Measurements from ENCODE around the gene LEF1. TPM values are rescaled to one million over a fixed set of nuclear protein-coding genes. Genes with fewer than 3 reads are reported as not detected.

Gene LEF1
- total RNA-seq, 1 donor from 2014 or later, result 1.7 TPM

- Mint-ChIP-seq H3K36me3 (ENCODE audit: unreplicated experiment) (no peaks in the 10 kb centered on the region), H3K4me3 (ENCODE audit: unreplicated experiment) (no peak overlapping the region), H3K4me1 (ENCODE audit: unreplicated experiment) (no peaks in the 10 kb centered on the region), H3K27ac (ENCODE audit: unreplicated experiment) (no peak overlapping the region), H3K9me3 (ENCODE audit: unreplicated experiment) (no peaks in the 10 kb centered on the region), H3K27me3 (ENCODE audit: unreplicated experiment) (peaks cover 20% of the 10 kb centered on the region)
- TF ChIP-seq, protein P1, sequence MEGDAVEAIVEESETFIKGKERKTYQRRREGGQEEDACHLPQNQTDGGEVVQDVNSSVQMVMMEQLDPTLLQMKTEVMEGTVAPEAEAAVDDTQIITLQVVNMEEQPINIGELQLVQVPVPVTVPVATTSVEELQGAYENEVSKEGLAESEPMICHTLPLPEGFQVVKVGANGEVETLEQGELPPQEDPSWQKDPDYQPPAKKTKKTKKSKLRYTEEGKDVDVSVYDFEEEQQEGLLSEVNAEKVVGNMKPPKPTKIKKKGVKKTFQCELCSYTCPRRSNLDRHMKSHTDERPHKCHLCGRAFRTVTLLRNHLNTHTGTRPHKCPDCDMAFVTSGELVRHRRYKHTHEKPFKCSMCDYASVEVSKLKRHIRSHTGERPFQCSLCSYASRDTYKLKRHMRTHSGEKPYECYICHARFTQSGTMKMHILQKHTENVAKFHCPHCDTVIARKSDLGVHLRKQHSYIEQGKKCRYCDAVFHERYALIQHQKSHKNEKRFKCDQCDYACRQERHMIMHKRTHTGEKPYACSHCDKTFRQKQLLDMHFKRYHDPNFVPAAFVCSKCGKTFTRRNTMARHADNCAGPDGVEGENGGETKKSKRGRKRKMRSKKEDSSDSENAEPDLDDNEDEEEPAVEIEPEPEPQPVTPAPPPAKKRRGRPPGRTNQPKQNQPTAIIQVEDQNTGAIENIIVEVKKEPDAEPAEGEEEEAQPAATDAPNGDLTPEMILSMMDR (IDR thresholded peaks at IDR 0.05), result no peak
- no peak for DNase-seq (ENCODE audit: extremely low spot score, unreplicated experiment)
Measured at GRCh38 chr4:108201774-108202173, 33.0 kb upstream of the LEF1 start.

GRCh38 chr4:108199881-108200280, 31.1 kb upstream of the LEF1 start:
- Mint-ChIP-seq H3K36me3 (ENCODE audit: unreplicated experiment) (no peaks in the 10 kb centered on the region), H3K4me1 (ENCODE audit: unreplicated experiment) (no peaks in the 10 kb centered on the region), H3K27me3 (ENCODE audit: unreplicated experiment) (peaks cover 12% of the 10 kb centered on the region), H3K27ac (ENCODE audit: unreplicated experiment) (no peak overlapping the region), H3K4me3 (ENCODE audit: unreplicated experiment) (no peak overlapping the region), H3K9me3 (ENCODE audit: unreplicated experiment) (no peaks in the 10 kb centered on the region)
- TF ChIP-seq, protein P1 (IDR thresholded peaks at IDR 0.05), result no peak
- DNase-seq (ENCODE audit: extremely low spot score, unreplicated experiment), result no peak

- H3K9me3 Mint-ChIP-seq (ENCODE audit: unreplicated experiment), result no peaks in the 10 kb centered on the region
- H3K27ac Mint-ChIP-seq (ENCODE audit: unreplicated experiment), result no peak overlapping the region
- H3K27me3 Mint-ChIP-seq (ENCODE audit: unreplicated experiment), result peaks cover 7% of the 10 kb centered on the region
- TF ChIP-seq, protein P1 (IDR thresholded peaks at IDR 0.05), result no peak
- H3K36me3 Mint-ChIP-seq (ENCODE audit: unreplicated experiment), result no peaks in the 10 kb centered on the region
- H3K4me1 Mint-ChIP-seq (ENCODE audit: unreplicated experiment), result peaks cover 16% of the 10 kb centered on the region
- DNase-seq (ENCODE audit: extremely low spot score, unreplicated experiment), result no peak
- no peak overlapping the region for H3K4me3 Mint-ChIP-seq (ENCODE audit: unreplicated experiment)
Measured at GRCh38 chr4:108193886-108194672, 25.3 kb upstream of the LEF1 start.

DNA sequence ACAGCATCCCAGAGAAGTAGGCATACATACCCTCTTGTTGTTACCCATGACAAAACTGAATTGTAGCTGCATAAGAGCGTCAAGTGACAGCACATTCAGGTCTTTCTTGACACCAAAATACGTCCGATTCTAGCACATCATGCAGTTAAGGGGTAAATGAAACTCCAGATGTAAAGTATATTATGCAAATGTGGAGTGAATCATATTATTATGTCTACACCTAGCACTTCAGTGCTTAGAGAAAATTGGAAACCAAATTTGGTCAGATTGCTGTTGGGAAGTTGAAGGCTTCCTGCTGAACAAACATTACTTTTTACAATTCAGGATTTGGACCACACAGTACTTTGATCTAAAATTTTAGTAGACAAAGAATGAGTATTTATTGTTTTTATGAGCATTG, 24.2 kb upstream of the LEF1 start:
- H3K27me3 Mint-ChIP-seq (ENCODE audit: unreplicated experiment), result peaks cover 9% of the 10 kb centered on the region
- H3K27ac Mint-ChIP-seq (ENCODE audit: unreplicated experiment), result no peak overlapping the region
- no peaks in the 10 kb centered on the region for H3K9me3 Mint-ChIP-seq (ENCODE audit: unreplicated experiment)
- DNase-seq (ENCODE audit: extremely low spot score, unreplicated experiment), result no peak
- H3K4me3 Mint-ChIP-seq (ENCODE audit: unreplicated experiment), result no peak overlapping the region
- H3K36me3 Mint-ChIP-seq (ENCODE audit: unreplicated experiment), result no peaks in the 10 kb centered on the region
- TF ChIP-seq, protein P1 (IDR thresholded peaks at IDR 0.05), result no peak
- peaks cover 16% of the 10 kb centered on the region for H3K4me1 Mint-ChIP-seq (ENCODE audit: unreplicated experiment)

DNA sequence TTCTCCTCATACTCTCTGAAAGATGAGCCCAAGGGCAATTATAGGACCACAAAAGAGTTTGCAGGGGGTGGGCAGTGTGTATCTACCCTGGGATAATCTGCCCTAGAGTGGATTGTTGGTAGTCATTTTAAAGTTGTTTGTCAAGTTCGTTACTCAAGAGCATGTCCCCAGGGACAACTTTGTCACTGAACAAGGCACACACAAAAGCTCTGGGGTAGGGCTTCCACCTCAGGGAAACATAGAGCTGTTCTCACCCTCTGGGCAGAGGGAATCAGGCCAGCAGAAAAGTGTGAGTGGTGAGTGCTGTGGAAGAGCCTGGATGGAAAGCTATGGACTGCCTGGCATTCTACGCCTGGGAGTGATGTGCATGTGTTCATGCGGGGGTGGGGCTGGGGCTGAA, 23.3 kb upstream of the LEF1 start:
- Mint-ChIP-seq H3K4me3 (ENCODE audit: unreplicated experiment) (no peak overlapping the region), H3K4me1 (ENCODE audit: unreplicated experiment) (peaks cover 16% of the 10 kb centered on the region), H3K27ac (ENCODE audit: unreplicated experiment) (no peak overlapping the region), H3K36me3 (ENCODE audit: unreplicated experiment) (no peaks in the 10 kb centered on the region), H3K9me3 (ENCODE audit: unreplicated experiment) (no peaks in the 10 kb centered on the region), H3K27me3 (ENCODE audit: unreplicated experiment) (peaks cover 13% of the 10 kb centered on the region)
- TF ChIP-seq, protein P1 (IDR thresholded peaks at IDR 0.05), result no peak
- no peak for DNase-seq (ENCODE audit: extremely low spot score, unreplicated experiment)
